Activated CD4-positive, alpha-beta T cell treated with anti-CD3 and anti-CD28 coated beads, Interleukin-2, amount 10 ng/mL, durations not matched to agents 24 days and 14 days (primary cell): Measurements from ENCODE around the gene KMT5B. TPM values are rescaled to one million over a fixed set of nuclear protein-coding genes. Genes with fewer than 3 reads are reported as not detected.
A peak's percentile ranks its signal among the peaks of the same experiment; 100 is the strongest.

ENCODE experiments used
- DNase-seq: peaks from one replicate; pipeline ENCODE4 v3.0.0; 2022
- H3K27ac Mint-ChIP-seq: one replicate; pipeline ENCODE4 v1.8.0; 2022; ENCODE audit warnings: mild to moderate bottlenecking, mixed read lengths
- H3K27me3 Mint-ChIP-seq: one replicate; pipeline ENCODE4 v1.8.0; 2022; ENCODE audit warnings: mixed read lengths
- H3K36me3 Mint-ChIP-seq: one replicate; pipeline ENCODE4 v1.8.0; 2022; ENCODE audit warnings: low read depth, mild to moderate bottlenecking, mixed read lengths
- H3K4me1 Mint-ChIP-seq: one replicate; pipeline ENCODE4 v1.8.0; 2021; ENCODE audit warnings: mixed read lengths
- H3K4me3 Mint-ChIP-seq: one replicate; pipeline ENCODE4 v1.8.0; 2022; ENCODE audit warnings: mild to moderate bottlenecking, moderate library complexity, mixed read lengths
- H3K9me3 Mint-ChIP-seq: one replicate; pipeline ENCODE4 v1.8.0; 2021; ENCODE audit warnings: mixed read lengths
- intact Hi-C: fragments of 100-400 bp; cut with micrococcal nuclease; formaldehyde crosslinking; loops from one replicate; pipeline ENCODE4 v1.15.1; 2023
- total RNA-seq: library from RNA; stranded (reverse); gene quantifications from 2 replicates; pipeline ENCODE4 v1.2.3, GENCODE V29; 2022

Gene KMT5B
- total RNA-seq, 1 donor from 2014 or later = 34.7 TPM

DNA sequence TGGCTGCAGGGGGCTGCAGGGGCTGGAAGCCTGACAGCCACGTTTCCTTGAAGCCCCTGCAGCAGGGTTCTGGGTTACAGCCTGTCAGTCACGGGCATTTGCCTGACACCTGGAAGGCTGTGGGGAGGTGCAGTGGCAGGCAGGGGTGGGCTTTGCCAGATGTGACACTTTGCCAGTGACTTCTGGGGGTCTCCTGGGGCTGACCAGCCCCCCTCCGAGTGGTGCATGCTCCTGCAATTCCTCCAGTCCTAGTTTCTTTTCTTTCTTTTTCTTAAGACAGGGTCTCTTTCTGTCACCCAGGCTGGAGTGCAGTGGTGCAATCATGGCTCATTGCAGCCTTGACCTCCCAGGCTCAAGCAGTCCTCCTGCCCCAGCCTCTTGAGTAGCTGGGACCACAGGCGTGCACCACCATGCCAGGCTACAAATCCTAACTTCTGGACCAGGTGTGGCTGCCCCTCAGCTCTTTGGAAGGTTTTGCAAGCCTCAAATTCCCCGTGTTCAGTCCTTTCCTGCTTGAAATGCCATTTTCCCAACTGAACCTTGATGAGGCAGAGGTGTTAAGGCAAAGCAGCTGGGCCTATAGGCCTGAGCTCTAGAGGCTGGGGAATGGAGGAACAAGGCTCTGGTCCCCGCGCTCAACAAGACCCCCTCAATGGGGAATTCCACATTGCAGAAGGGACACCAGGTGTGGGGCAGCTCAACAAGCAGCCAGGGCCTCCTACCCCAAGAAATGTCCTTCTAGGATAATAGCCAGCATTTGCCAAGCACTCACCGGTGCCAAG is 71.7 kb downstream of the KMT5B start:
- H3K4me3 Mint-ChIP-seq = no peak overlapping the region
- intact Hi-C loops = no loop called here
- no peak overlapping the region for H3K27ac Mint-ChIP-seq

DNA sequence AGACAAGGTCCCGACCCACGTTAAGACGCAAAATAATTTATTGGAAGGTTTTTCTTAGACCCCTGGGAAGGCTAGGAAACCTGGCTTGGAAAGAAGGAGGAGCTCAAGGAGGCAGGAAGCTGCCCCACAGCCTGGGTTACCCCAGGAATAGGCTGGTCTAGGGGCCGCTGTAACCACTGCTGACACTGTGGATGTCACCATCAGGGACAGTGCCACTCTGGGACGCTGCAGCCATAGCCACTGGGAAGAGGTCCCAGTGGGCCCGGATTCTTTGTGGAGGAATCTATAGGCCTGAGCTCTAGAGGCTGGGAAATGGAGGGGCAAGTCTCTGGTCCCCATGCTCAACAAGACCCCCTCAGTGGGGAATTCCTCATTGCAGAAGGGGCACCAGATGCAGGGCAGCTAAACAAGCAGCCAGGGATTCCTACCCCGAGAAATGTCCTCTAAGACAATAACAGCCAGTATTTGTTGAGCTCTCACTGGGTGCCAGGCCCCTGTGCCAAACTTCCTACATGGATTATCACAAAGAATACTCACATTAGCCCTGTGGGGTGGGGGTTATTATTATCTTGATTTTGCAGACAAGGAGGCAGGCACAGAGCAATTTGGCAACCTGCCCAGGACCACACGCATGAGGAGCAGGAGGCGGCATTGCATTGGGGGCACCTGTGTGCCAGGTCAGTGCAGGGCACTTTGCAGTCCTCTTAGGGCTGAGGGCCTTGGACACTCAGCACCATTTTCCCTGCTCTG is 72.4 kb downstream of the KMT5B start:
- intact Hi-C loops = no loop called here
- no peaks in the 10 kb centered on the region for H3K36me3 Mint-ChIP-seq
- no peak for DNase-seq

More for the DNA sequence above, 71.7 kb downstream of the KMT5B start:
- no peaks in the 10 kb centered on the region for H3K9me3 Mint-ChIP-seq
- H3K27me3 Mint-ChIP-seq = peaks cover 5% of the 10 kb centered on the region
- DNase-seq = no peak
- H3K36me3 Mint-ChIP-seq = no peaks in the 10 kb centered on the region
- peaks cover 7% of the 10 kb centered on the region for H3K4me1 Mint-ChIP-seq

GRCh38 chr11:68138237-68138636 is 74.9 kb downstream of the KMT5B start:
- intact Hi-C loops = no loop called here
- Mint-ChIP-seq H3K36me3 (peaks cover 1% of the 10 kb centered on the region), H3K27ac (no peak overlapping the region), H3K4me1 (peaks cover 7% of the 10 kb centered on the region), H3K9me3 (peaks cover 12% of the 10 kb centered on the region), H3K27me3 (peaks cover 5% of the 10 kb centered on the region), H3K4me3 (no peak overlapping the region)
- DNase-seq = no peak

More for the DNA sequence above, 72.4 kb downstream of the KMT5B start:
- Mint-ChIP-seq H3K4me3 (no peak overlapping the region), H3K9me3 (no peaks in the 10 kb centered on the region), H3K27ac (no peak overlapping the region), H3K27me3 (peaks cover 5% of the 10 kb centered on the region), H3K4me1 (peaks cover 7% of the 10 kb centered on the region)

- intact Hi-C loops = no loop called here
- H3K27me3 Mint-ChIP-seq = peaks cover 5% of the 10 kb centered on the region
- H3K36me3 Mint-ChIP-seq = peaks cover 2% of the 10 kb centered on the region
- H3K4me3 Mint-ChIP-seq = no peak overlapping the region
- no peak for DNase-seq
- H3K27ac Mint-ChIP-seq = no peak overlapping the region
- H3K9me3 Mint-ChIP-seq = peaks cover 12% of the 10 kb centered on the region
- H3K4me1 Mint-ChIP-seq = peaks cover 7% of the 10 kb centered on the region
Observed at GRCh38 chr11:68137833-68138232, 75.3 kb downstream of the KMT5B start.

GRCh38 chr11:68136866-68137265 is 76.2 kb downstream of the KMT5B start:
- peaks cover 5% of the 10 kb centered on the region for H3K27me3 Mint-ChIP-seq
- peaks cover 6% of the 10 kb centered on the region for H3K36me3 Mint-ChIP-seq
- intact Hi-C loops = no loop called here
- no peak overlapping the region for H3K4me3 Mint-ChIP-seq
- H3K4me1 Mint-ChIP-seq = no peaks in the 10 kb centered on the region
- H3K27ac Mint-ChIP-seq = no peak overlapping the region
- peaks cover 17% of the 10 kb centered on the region for H3K9me3 Mint-ChIP-seq
- no peak for DNase-seq

GRCh38 chr11:68135161-68135560 is 77.9 kb downstream of the KMT5B start:
- H3K36me3 Mint-ChIP-seq = peaks cover 6% of the 10 kb centered on the region

DNA sequence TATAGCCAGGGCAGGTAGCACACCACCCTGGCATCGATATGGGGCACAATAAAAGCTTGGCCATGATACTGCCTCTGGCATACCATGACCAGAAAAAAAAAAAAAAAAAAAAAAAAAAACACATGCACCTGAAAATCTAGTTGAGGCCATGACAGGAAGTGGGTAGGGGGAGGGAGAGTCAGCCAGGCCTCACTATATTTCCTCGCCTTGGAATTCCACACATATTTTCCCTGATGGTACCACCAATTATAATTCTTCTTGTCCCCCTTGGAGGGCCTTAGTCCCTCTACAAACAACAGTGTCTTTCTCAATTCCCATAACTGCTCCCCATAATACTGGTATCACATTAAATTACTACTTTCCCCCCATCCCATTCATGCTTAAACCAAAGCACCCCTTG is 79.3 kb downstream of the KMT5B start:
- no peak for DNase-seq
- H3K36me3 Mint-ChIP-seq = peaks cover 6% of the 10 kb centered on the region
- peaks cover 17% of the 10 kb centered on the region for H3K9me3 Mint-ChIP-seq
- H3K27me3 Mint-ChIP-seq = peaks cover 18% of the 10 kb centered on the region
- H3K27ac Mint-ChIP-seq = no peak overlapping the region
- no peak overlapping the region for H3K4me3 Mint-ChIP-seq
- intact Hi-C loops = no loop called here
- no peaks in the 10 kb centered on the region for H3K4me1 Mint-ChIP-seq

More at GRCh38 chr11:68135161-68135560, 77.9 kb downstream of the KMT5B start:
- DNase-seq = no peak
- Mint-ChIP-seq H3K27ac (no peak overlapping the region), H3K4me3 (no peak overlapping the region), H3K9me3 (peaks cover 17% of the 10 kb centered on the region), H3K27me3 (peaks cover 5% of the 10 kb centered on the region), H3K4me1 (no peaks in the 10 kb centered on the region)
- intact Hi-C loops = no loop called here

DNA sequence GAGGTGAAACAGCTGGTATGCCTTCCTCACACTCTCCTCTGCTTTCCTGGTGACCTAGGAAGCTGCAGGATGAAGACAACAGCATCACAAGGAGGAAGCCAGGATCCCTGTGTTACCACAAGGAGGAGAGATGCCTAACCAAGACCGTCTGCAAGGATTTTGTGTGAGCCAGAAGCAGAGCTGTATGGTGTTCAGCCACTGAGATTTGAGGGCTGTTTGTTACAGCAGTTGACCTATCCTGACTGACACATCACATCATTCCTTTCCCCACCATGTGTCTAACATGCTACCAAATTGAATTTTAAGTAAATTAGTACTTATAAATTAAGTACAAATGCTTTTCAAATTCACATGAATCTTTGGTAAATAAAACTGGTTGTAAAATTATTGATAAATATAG is 83.0 kb downstream of the KMT5B start:
- peaks cover 6% of the 10 kb centered on the region for H3K36me3 Mint-ChIP-seq

GRCh38 chr11:68128682-68129327 is 84.3 kb downstream of the KMT5B start:
- Mint-ChIP-seq H3K36me3 (peaks cover 5% of the 10 kb centered on the region), H3K4me1 (no peaks in the 10 kb centered on the region), H3K27ac (no peak overlapping the region), H3K4me3 (no peak overlapping the region), H3K9me3 (peaks cover 8% of the 10 kb centered on the region), H3K27me3 (peaks cover 25% of the 10 kb centered on the region)
- intact Hi-C loops = no loop called here
- DNase-seq = no peak

More for the DNA sequence above, 83.0 kb downstream of the KMT5B start:
- H3K27me3 Mint-ChIP-seq = peaks cover 21% of the 10 kb centered on the region
- no peak overlapping the region for H3K27ac Mint-ChIP-seq
- peaks cover 16% of the 10 kb centered on the region for H3K9me3 Mint-ChIP-seq
- no peak for DNase-seq
- no peaks in the 10 kb centered on the region for H3K4me1 Mint-ChIP-seq
- intact Hi-C loops = no loop called here
- H3K4me3 Mint-ChIP-seq = no peak overlapping the region

- no peak overlapping the region for H3K4me3 Mint-ChIP-seq
- H3K9me3 Mint-ChIP-seq = peaks cover 5% of the 10 kb centered on the region
- intact Hi-C loops = no loop called here
- H3K27ac Mint-ChIP-seq = no peak overlapping the region
- no peaks in the 10 kb centered on the region for H3K4me1 Mint-ChIP-seq
- DNase-seq = no peak
- H3K36me3 Mint-ChIP-seq = peaks cover 5% of the 10 kb centered on the region
- peaks cover 29% of the 10 kb centered on the region for H3K27me3 Mint-ChIP-seq
Observed at GRCh38 chr11:68127714-68128681, 85.1 kb downstream of the KMT5B start.

DNA sequence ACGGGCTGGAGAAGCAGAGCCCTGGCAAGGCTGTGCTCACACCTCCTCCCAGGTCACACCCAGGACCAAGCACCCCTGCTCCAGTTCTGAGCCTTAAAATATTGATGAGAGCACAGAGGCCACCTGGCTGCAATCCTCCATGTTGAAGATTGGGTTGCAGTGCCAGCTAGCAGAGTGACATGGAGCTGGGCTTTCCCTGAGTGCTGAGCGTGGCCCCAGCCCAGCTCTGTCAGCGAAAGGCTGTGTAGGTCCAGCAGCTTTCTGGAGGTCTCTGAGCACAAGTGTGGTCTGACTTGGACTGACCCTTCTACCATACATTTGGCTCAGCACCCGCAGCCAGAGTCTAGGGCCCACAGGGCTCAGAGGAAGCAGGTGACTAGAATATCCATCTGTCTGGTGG is 87.9 kb downstream of the KMT5B start:
- no peaks in the 10 kb centered on the region for H3K9me3 Mint-ChIP-seq
- no peak for DNase-seq
- peaks cover 1% of the 10 kb centered on the region for H3K36me3 Mint-ChIP-seq
- H3K4me1 Mint-ChIP-seq = peaks cover 1% of the 10 kb centered on the region
- no peak overlapping the region for H3K4me3 Mint-ChIP-seq
- intact Hi-C loops = no loop called here
- H3K27me3 Mint-ChIP-seq = peaks cover 29% of the 10 kb centered on the region
- H3K27ac Mint-ChIP-seq = no peak overlapping the region

DNA sequence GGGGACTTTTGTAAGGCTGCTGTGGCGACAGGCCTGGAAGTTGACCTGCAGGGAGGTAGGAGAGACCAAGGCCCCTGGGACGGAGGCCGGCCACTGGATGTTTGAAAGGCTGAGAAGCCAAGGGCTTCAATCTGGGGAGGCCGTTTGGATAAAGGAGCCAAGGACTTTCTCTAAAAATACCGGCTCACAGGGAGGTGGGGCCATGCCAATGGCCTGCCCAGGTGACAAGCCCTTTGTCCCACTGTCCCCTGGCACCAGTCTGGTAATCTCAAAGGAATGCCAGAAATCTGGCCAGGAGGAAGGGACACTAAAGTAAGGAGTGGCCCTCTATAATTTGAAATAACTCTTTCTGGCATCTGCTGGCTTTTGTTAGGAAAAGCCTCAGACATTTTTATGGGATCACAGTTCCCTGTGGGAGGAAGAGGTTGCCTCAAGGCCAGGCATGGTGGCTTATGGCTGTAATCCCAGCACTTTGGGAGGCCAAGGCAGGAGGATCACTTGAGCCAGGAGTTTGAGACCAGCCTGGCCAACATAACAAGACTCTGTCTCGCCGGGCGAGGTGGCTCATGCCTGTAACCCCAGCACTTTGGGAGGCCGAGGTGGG is 90.1 kb downstream of the KMT5B start:
- no peaks in the 10 kb centered on the region for H3K9me3 Mint-ChIP-seq
- H3K27me3 Mint-ChIP-seq = peaks cover 14% of the 10 kb centered on the region
- no peak for DNase-seq
- peaks cover 4% of the 10 kb centered on the region for H3K36me3 Mint-ChIP-seq
- H3K4me1 Mint-ChIP-seq = peaks cover 4% of the 10 kb centered on the region
- intact Hi-C loops = loop anchor here (5.0 kb wide), 1 partner anchor 91 kb away; the partner anchor contains the start of gene NDUFS8
- H3K27ac Mint-ChIP-seq = peak overlapping the region; percentile 16
- no peak overlapping the region for H3K4me3 Mint-ChIP-seq
